ENCODE data around the gene CHD2.
"Not testable (repeated sequence)": the region's sequence is repeated elsewhere in the genome, so short reads cannot be mapped to it uniquely, and the experiment has no call there.

Gene CHD2

DNA sequence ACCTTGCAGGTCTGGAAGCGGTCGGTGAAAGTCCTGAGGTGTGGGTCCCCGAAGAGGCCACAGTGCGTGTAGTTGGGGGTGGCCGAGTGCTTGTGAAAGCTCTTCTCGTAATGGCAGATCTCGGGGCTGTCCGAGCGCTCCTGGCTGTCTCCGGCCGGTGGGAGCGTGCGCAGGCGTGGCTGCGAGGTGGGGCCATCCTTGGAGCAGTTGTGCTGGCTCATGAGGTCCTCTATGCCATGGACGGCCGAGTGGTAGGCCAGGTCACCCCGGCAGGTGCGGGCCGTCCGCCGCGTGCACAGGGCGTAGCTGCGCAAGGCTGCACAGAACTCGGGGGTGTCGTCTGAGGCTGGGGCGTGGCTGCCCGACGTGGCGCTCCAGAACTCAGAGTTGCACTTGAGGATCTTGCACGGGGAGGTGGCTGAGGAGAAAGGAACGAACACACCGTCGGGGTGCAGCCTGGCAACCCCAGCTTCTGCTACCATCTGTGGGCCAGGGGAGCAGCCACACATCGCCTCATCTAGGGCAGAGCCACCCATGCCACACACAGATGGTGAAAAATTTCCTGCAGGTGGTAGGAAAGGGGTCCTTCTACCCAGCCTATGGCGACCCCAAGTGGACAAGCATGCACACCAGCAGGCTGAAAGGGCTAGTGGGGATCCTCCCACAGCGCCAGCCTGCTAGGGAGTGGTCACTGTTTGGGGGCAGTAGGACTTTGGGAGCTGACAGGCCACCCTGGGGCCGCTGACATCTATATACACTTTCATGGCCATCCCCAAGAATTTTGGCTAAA, 152.2 kb downstream of the CHD2 start:
- DNase-seq: no peak

DNA sequence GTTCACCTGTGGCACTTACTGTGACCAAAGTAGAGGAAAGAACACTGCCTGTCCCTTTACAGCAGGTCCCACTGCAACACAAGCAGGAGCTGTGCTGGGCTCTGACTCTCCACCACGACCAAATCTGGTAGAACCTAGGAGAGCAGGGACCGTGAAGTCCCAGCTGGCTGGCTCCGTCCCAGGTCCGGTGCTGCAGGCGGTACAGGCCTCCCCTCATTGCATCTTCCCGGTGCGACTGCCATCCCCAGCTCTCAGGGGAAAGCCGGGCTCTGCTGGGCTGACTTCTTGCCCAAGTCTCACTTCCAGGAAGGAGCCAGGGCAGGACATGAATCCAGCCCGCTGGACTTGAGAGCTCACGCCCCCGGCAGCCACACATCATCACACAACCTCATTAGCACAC, 155.1 kb downstream of the CHD2 start:
- DNase-seq: no peak

DNA sequence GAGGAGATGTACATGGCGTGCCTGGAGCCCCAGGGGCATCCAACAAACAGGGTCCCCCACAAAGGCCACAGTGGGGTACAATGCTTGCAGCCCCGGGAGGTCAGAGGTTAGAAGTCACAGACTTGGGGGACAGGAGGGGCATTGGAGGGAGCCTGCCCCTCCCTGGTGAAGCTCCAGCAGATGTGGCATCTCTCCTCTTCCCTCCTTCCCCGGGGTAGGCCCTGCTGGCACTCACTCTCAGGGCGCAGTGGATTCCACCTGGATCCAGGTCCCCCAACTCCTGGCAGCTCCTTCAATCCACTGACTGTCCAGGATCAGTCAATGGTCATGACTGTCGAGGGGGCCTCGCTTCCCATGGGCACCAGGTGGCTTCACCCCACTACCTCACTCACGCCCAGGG, 156.7 kb downstream of the CHD2 start:
- DNase-seq: no peak

DNA sequence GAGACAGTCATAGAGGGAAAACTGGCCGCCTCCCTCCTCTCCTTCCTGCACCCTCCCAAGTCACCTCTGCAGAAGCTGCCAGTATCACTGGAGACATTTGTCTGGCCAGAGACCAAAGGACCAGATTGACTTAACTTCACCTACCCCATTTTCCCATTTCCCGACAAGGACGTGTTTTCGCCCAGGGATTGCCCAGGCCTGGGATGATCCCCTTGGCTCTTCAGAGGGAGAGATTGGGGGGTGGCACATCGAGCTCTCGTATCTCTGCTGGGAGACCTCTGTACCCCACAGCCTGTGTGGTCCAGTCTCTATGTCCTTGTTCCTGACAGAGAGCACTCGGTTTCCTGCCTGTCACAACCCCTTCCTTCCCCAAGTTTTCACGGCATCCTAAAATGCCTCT, 157.5 kb downstream of the CHD2 start:
- DNase-seq: no peak

DNA sequence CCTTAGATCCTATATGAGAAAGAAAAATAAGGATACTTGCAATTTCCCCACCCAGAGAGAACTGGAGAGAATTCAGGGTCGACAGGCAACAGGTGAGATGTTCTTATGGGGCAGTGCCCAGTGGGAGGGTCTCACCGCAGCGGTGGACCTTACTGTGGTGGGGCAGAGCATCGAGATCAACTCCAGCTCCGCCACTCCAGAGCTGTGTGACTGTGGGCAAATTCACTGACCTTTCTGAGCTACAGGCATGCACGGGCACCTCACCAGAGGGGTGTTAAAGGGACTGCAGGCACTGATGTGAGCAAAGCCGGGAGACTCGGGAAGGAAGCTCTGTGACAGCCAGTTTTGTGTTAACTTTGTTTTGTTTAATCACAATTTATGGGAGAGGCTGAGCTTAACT, 158.0 kb downstream of the CHD2 start:
- no peak for DNase-seq

DNA sequence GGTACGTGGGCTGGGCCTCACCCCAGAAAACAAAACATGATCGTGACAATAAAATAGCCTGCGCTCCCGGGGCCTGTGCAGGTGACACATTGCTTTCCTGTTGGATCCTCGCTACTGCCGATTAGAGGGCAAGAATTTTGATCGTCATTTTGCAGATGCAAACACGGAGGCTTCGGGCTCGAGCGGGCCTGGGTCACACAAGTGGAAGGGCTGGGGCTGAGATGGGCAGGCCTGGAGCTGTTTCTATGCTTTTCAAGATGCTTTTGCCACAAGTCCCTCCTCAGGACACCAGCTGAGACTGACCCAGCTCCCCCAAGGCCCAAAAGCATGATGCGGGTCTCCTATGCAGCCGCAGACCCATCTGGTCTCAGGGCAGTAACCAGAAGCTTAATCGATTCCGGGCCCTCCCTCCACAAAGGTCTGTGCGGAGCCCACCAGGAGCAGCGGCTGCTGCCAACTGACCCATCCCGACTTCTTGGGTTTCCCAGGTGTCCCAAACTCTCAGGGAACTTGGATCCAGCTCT, 158.8 kb downstream of the CHD2 start:
- DNase-seq: no peak

DNA sequence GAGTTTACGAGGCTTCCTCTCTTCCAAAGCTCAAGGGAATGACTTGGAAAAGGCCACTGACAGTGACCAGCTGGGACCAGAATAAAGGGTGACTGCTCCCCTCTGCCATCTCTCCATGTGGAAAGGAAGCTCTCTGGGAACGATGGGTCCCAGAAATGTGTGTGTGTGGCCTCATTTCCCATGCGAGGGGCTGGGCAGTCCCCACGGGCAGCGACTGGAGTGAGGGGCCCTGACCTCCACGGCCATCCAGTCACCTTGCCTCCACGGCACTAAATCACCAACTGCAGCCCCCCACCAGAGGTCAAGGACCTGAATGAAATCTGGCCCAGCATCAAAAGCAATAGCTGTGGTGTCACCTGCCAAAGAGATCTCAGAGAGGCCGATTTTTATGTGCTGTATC, 159.3 kb downstream of the CHD2 start:
- no peak for DNase-seq

DNA sequence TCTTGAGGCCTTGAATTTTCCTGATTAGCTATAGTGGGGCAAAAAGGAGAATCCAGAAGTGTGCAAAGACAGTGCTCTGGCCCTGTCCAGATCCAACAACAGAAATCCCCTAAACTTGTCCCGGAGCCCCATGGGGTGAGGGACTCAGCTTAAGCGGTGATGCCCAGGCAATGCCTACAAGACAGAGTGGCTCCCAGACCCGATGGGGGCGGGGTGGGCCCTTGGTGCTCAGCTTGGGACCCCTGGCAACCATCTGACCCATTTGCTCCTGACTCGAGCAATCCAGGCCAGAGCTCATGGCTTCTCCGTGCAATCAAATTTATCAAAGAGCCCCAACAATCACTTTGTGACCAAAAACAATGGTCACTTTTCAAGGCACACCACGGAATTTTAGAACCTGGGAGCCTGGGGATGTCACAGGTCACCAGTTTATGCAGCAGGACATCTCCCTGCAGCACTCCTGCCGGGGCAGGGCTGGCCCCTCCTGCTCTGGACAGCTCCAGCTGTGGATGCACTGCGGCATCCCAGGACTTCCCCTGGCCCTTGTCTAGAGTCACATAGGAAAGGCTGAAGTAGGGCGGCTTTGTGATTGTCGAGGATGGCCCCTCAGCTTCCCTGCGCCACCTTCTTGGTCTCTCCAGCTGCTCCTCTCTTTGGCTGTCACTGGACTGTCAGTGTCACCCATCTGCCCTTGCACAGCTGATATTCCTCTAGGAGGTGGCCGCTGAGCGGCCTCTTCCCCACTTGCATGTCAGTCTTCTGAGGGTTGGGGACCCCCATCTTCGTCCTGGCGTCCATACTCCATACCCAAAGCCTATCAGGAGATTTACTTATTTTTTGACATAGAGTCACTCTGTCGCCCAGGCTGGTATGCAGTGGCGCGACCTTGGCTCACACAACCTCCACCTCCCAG, 160.5 kb downstream of the CHD2 start:
- DNase-seq: no peak

DNA sequence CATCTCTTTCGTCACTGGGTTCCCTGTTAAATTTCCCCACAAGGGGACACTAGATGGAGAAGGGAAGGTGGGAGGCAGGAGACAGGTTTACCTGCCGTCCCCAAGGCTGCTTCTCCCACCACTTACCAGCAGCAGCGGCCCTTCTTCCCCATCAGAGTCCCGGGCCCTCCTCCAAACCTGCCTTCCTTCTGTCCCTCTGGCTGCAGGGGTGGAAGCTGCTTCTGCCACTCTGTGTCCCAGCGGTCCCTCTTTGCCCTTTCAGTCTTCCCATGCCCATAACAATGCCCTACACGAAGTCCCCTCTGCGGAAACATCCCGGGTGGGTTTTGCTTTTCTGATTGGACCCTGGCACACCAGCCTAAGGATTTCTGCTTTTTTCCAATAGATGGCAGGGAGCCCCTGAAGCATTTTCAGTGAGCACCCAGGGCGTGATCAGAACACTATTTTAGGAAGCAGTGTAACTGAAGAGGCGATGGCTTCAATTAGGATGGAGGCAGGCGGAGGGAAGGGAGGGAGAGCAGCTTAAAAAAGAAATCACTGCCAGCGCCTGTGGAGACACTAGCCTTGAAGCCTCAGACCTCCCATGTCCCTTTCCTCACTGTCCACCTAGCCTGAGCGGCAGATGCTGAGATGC, 162.6 kb downstream of the CHD2 start:
- not testable (repeated sequence) for DNase-seq

DNA sequence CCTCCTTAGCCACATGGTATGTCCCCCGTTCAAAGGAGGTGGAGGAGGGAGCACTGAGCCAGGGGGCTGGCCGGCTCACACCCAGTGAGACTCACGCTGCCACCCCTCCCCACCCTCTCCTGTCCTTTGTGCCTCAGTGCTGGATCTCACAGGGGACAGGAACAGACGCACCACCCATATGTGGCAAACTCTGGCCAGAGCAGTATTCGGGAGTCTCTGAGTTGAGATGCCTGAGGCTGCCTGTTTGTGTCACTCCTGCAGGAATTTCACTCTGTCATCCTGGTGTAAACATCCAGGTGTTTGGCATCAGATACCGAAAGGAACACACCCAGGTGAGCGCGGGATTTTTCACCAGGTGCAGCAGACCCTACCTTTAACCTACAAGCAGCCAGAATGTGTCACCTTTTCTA, 163.1 kb downstream of the CHD2 start:
- DNase-seq: no peak

DNA sequence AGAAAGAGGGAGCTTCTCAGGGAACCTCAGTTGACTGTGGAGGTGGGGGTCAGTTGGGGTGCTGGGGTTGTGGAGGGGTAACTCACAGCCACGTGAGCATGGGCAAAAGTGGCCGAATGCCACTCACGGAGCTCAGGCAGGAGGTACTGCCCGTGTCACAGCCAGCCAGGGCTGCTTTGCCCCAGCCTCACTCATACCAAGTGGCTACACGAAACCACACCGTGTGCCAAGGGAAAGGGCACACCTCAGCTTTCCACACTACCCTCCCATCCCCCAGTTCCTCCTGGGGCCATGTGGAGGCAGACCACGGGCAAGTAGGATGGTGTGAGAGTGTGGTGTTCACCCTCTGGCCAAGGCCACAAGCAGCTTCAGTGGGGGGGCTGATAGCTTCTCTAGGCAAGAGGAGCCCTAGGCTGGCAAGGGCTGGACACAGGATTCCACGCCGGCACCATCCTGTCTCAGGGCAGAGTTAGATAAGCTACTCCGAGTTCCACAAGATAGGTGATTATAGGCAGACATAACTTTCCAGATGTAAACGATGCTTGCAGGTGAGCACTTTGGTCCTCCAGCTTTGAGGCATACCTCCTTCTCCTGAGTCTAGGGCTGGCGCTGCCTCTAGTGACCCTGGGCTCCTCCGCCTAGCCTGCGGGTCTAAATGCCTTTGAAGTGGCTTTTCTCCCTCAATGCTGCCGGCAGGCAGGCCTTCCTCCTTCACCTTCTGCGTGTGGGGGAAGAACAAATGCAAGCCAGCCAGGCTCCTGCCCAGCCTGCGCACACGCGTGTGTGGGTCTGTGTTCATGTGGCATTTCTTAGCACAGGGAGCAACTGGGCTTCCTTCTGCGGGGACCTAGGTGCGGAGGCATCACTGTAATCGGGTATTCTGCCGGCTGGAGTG, 163.9 kb downstream of the CHD2 start:
- no peak for DNase-seq

DNA sequence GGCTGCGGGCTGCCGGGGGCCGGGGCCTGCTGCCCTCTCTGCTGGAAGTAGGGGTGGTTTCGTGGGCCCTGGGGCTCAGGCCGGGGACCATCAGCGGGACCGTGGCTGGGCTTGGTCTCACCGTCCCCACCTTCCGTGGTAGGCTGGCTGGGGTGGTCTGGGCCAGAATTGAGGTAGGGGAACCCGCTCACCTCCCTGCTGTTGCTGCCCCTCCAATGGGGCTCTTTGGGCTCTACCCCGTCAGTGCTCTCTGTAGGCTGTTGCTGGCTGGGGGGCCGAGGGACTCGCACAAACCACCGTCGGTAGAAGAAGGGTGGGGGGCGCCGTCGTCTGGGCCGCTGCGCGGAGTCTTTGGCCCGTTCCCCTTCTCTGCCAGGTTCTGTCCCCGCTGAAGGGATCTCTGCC, 165.5 kb downstream of the CHD2 start:
- no peak for DNase-seq

DNA sequence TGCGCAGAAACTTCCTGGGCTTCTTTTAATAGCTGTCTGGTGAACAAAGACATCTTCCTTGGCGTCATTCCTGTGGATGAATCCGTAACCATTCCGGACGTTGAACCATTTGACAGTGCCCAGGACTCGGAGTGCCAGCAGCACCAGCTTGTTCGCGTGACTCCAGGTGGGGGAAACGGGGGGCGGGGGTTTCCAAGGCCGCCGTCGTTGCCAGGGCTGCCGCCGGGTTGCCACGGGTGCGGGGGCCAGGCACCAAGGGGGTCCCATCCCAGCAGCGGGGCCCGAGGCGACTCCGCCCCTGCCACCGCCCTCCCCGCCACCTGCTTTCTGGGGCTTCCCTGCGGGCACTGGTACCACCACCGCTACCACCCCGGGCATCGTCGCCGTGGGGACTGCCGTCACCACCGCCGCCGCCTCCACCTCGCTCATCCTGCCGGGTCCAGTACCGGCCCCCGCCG, 166.1 kb downstream of the CHD2 start:
- DNase-seq: no peak

DNA sequence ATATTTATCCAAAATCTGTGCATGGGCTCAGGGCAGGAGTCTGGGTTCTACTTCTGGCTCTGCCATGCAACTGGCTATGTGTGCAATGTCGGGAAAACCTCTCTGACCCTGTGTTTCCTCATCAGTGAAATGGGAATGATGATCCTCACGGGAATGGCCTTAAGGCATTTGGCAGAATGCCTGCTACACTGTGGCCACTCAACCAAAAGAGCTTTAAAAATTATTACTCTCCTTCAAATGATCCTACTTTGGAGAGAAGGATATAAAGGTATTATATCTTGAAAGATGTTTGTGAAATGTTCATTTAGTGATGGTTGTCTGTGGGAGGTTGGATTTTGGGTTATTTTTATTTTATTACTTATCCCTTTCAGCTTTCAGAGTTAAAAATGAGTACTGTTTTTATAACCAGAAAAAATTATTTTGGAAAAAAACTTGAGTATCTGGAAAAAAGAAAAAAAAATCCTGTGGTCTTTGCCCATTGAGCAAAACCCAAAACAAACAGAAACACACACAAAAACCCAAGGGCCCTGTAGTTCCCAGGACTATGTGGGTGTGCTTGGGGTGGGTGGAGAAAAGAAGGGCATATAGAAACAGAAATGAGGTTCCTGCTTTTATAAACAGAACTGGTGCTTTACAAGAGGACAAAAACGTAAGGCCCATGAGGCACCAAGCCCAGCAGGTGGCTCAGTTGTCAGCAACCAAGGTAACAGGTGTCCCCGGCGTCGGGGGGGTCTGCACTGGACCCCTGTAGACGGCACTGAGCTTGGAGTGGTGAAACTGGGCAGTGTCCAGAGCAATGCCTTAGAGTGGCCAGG, 166.9 kb downstream of the CHD2 start:
- DNase-seq: no peak

DNA sequence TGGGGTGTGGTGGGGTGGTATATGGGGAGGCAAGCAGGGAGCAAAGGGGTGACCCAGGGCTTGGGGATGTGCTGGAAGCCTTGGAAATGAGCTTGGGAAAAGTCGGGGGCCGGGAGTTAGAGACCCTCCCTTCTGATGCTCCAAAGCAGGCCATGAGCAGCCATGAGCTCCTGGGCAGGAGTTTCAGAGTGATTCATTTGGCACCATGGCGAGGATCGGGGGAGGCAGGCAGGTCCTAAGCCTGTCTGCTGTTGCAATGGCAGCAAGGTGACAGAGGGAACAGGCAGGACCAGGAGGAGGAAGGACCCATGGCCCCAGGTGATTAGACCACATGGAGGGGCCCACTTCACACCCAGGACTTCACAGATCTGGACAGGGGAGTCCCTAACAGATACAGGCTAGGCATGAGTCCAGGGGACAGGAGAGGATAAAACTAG, 167.5 kb downstream of the CHD2 start:
- no peak for DNase-seq

DNA sequence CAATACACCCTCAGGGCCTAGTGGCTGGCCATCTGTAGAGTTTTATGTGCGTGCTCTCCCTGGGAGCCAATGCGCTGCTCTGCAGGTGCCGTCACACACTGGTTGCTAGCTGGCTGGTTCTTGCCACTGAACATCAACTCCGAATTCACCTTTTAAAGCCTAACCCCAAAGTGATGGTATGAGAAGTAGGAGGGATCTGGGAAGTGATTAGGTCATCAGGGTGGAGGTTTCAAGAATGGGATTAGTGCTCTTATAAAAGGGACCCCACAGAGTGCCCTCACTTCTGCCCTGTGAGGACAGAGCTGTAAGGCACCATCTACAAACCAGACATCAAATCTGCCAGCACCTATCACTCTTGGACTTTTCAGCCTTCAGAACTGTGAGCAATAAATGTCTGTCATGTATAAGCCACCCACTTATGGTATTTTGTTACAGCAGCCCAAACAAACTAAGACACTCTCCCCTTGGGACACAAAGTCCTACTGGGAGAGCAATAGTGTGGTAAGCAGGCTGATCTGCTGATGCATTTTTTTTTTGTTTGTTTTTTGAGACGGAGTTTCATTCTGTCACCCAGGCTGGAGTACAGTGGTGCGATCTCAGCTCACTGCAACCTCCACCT, 168.6 kb downstream of the CHD2 start:
- no peak for DNase-seq

DNA sequence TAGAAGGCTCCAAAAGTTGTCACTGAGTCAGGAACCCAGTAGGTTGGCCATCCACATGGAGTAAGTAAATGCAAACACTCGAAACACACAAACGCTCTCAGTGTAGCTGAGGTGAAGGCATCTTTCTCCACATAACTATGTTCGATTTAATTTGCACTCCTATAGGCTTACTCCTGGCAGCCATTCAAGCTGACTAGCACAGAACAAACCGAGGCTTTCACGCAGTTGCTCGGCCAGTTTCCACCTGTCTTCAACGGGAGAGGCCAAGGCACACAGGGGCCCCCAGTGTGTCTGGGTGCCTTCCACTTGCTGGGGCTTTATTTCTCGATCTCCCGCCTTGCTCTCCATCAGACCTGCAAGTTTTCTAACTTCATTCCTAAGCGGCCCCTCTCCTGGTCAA, 170.0 kb downstream of the CHD2 start:
- DNase-seq: no peak

DNA sequence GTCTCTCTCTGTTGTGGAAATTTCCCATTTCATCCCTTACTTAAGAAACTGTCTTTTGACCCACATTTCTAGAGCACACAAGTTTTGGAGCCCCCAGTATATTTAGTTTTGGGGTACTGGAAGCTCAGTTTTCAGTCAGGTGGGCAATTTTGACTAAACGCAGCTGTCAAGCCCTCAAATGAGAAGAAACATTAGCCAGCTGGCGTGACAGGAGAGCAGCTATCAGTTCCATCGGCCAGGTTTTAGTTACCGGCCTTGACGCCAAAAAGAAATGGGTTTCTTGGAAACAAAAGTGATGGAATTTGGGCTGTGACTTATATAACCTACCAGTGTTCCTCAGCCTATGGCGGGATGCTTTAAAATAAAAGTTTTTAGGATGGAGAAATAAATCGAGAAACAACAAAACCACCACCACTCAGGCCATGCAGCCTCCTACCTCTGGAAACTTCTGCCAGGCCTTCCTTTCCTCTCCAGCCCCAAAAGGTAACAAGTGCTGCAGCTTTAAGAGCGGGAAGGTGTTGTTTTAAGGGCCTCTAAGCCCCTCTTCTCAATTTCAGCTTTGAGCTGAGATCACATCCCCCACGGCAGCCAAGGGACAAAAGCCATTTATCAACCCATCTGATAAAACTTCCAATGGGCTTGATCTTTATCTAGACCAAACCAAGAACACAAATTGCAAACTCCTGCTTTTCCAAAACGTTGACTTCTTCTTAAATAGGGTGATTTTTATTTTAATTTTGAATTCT, 170.6 kb downstream of the CHD2 start:
- no peak for DNase-seq

DNA sequence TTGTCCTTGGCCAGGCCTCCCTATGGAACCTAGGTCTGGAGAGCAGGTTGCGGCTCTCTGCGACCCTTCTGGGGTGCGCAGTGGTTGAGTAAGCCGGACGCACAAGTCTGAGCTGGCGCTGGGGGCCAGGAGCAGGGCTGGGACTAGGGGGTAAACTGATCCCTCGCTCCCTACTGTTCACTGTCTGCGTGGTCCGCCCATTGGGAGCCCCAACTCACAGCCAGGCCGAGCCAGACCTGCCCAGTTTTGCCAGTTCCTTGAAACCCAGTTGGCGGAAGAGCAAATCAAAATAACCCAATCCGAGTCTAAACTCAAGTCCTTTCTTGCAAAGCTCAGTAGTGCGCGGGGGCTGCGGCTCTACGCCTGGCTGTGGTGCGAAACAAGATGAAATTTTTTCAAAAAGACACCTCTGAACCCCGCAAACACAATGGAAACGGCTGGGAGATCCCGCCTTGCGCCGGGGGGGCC, 171.4 kb downstream of the CHD2 start:
- DNase-seq: no peak

DNA sequence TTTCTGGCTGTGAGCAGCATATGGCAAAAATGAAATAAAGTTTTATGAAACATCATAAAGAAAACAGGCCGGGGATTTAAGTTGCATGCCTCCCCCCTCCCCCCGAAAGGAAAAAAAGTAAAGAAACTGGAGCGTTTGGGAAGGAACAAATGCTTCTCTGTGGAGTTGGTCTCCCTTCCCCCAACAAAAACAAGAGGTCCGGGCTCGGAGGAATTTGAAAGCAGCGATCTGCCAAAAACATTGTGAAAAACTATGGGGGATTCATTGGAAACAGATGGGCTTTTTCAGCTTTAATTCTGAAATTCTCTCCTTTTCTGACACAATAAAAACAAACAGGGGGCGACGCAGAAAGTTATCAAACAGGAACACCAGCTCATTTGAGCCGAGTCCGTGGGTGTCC, 171.9 kb downstream of the CHD2 start:
- DNase-seq: no peak
